HCT116 (cell line): Measurements from ENCODE around the gene COL23A1. TPM values are rescaled to one million over a fixed set of nuclear protein-coding genes. Genes with fewer than 3 reads are reported as not detected.

Experiments used
- ATAC-seq: fragments of 200-7000 bp; cut with Tn5 transposase; 2 replicates; pipeline ENCODE4 v1.9.1; 2020; ENCODE audit warnings: mild to moderate bottlenecking, moderate library complexity
- BruUV-seq: library from RNA; stranded (reverse); fragments of 400-500 nt; replicated peaks from 2 replicates; lab custom pipeline; 2021; lab: Mats Ljungman, UMichigan
- CTCF ChIA-PET: fragments of 300-600 bp; sonication (Branson Sonifier 250); formaldehyde crosslinking; loops from one replicate; lab custom pipeline; 2021; ENCODE audit warnings: antibody characterized with exemption; lab: Charles Lee
- POLR2A ChIA-PET: fragments of 300-600, 350-600 bp; sonication (Branson Sonifier 250); formaldehyde crosslinking; loops from one replicate; lab custom pipeline; 2021; ENCODE audit warnings: antibody characterized with exemption; lab: Charles Lee
- RAD21 ChIA-PET, 2 experiments: fragments of 300-600 bp; sonication (Branson Sonifier 250); formaldehyde crosslinking; loops; one replicate each; lab custom pipeline; 2023; ENCODE audit warnings: low total read pairs in 2 of 2; ENCODE audit not compliant: uncharacterized antibody in 2 of 2, unreplicated experiment in 2 of 2, low non-redundant PET in 1 of 2; lab: Charles Lee
- DNase-seq: peaks from one replicate; pipeline ENCODE4 v3.0.0-alpha.2; 2010; ENCODE audit warnings: low read depth, low spot score
- H2AFZ ChIP-seq: fragments of 200-600 bp; shearing (Covaris generic), sonication (generic); 2 replicates; pipeline ENCODE4 v1.6.1; 2017; ENCODE audit warnings: low read depth, mixed run types, mixed read lengths, antibody characterized with exemption, low read length; ENCODE audit not compliant: poor library complexity, severe bottlenecking
- H3K27ac ChIP-seq: 2 replicates; pipeline ENCODE4 v1.5.1; 2012; ENCODE audit warnings: low read depth, low read length
- H3K27me3 ChIP-seq: fragments of 200-600 bp; sonication (generic); 2 replicates; pipeline ENCODE4 v1.6.1; 2016; ENCODE audit warnings: mixed run types, low read length, mixed read lengths; ENCODE audit not compliant: insufficient read depth
- H3K36me3 ChIP-seq, 2 experiments: fragments of 200-500 bp in 1 of 2; fragments of 200-600 bp in 1 of 2; sonication (Bioruptor generic) in 1 of 2; sonication (generic) in 1 of 2; 2 replicates each; pipeline versions ENCODE4 v1.5.1 to v1.6.1; 2014 to 2016; ENCODE audit warnings: low read length in 2 of 2, inconsistent platforms in 1 of 2, mixed read lengths in 1 of 2, mixed run types in 1 of 2; ENCODE audit not compliant: insufficient read depth in 2 of 2, control insufficient read depth in 1 of 2
- H3K4me1 ChIP-seq, 2 experiments: fragments of 200-600 bp in 1 of 2; sonication (generic) in 1 of 2; 2 replicates each; pipeline versions ENCODE4 v1.5.1 to v1.6.1; 2012 to 2017; ENCODE audit warnings: low read length in 2 of 2, inconsistent platforms in 1 of 2, mild to moderate bottlenecking in 1 of 2, mixed read lengths in 1 of 2, mixed run types in 1 of 2, moderate library complexity in 1 of 2; ENCODE audit not compliant: insufficient read depth in 2 of 2, control insufficient read depth in 1 of 2
- H3K4me2 ChIP-seq: fragments of 200-600 bp; sonication (generic); 2 replicates; pipeline ENCODE4 v1.6.1; 2017; ENCODE audit warnings: mixed run types, low read length, mixed read lengths
- H3K4me3 ChIP-seq, 2 experiments: fragments of 200-600 bp in 1 of 2; sonication (generic) in 1 of 2; replicated peaks in 1 of 2; 2 replicates each; pipeline ENCODE4 v1.5.1; 2011 to 2016; ENCODE audit warnings: low read length in 2 of 2, control low read depth in 1 of 2, low read depth in 1 of 2, mild to moderate bottlenecking in 1 of 2, mixed read lengths in 1 of 2, mixed run types in 1 of 2
- H3K79me2 ChIP-seq: fragments of 200-600 bp; sonication (generic); 2 replicates; pipeline ENCODE4 v1.6.1; 2017; ENCODE audit warnings: mild to moderate bottlenecking, mixed run types, low read length, moderate library complexity, mixed read lengths; ENCODE audit not compliant: insufficient read depth
- H3K9ac ChIP-seq: fragments of 200-600 bp; sonication (generic); 2 replicates; pipeline ENCODE4 v1.6.1; 2016; ENCODE audit warnings: low read length, mixed read lengths
- H3K9me2 ChIP-seq: fragments of 200-600 bp; sonication (generic), shearing (Covaris generic); 2 replicates; pipeline ENCODE4 v1.6.1; 2017; ENCODE audit warnings: mixed run types, mild to moderate bottlenecking, moderate library complexity; ENCODE audit not compliant: insufficient read depth
- H3K9me3 ChIP-seq, 2 experiments: fragments of 200-500 bp in 1 of 2; fragments of 200-600 bp in 1 of 2; sonication (Bioruptor generic) in 1 of 2; sonication (generic) in 1 of 2; 2 replicates each; pipeline ENCODE4 v1.6.1; 2014 to 2017; ENCODE audit warnings: low read length in 2 of 2, mixed read lengths in 2 of 2, inconsistent platforms in 1 of 2, low read depth in 1 of 2, mild to moderate bottlenecking in 1 of 2, mixed run types in 1 of 2, moderate library complexity in 1 of 2; ENCODE audit not compliant: control insufficient read depth in 1 of 2, insufficient read depth in 1 of 2
- H4K20me1 ChIP-seq: fragments of 200-600 bp; sonication (generic), shearing (Covaris generic); 2 replicates; pipeline ENCODE4 v1.6.1; 2017; ENCODE audit warnings: mixed run types, mild to moderate bottlenecking, moderate library complexity; ENCODE audit not compliant: insufficient read depth
- CBX3 ChIP-seq: IDR thresholded peaks from 2 replicates; pipeline ENCODE4 v1.6.1; 2012; ENCODE audit warnings: low read depth
- ELF1 ChIP-seq: IDR thresholded peaks from 2 replicates; pipeline ENCODE4 v1.6.1; 2012; ENCODE audit warnings: low read depth, borderline replicate concordance
- EZH2phosphoT487 ChIP-seq: fragments of 200-600 bp; IDR thresholded peaks from 2 replicates; pipeline ENCODE4 v1.6.1; 2018; ENCODE audit warnings: antibody characterized with exemption, borderline replicate concordance
- FOSL1 ChIP-seq: IDR thresholded peaks from 2 replicates; pipeline ENCODE4 v1.6.1; 2012; ENCODE audit warnings: low read depth
- JUND ChIP-seq: IDR thresholded peaks from 2 replicates; pipeline ENCODE4 v1.6.1; 2012
- POLR2A ChIP-seq: IDR thresholded peaks from 2 replicates; pipeline ENCODE4 v1.7.0; 2011; ENCODE audit warnings: borderline replicate concordance; ENCODE audit not compliant: insufficient read depth, insufficient read length; ENCODE audit errors: extremely low read depth
- SIN3A ChIP-seq: IDR thresholded peaks from 2 replicates; pipeline ENCODE4 v1.6.1; 2012; ENCODE audit warnings: low read depth
- SRF ChIP-seq: IDR thresholded peaks from 2 replicates; pipeline ENCODE4 v1.6.1; 2012; ENCODE audit warnings: low read depth
- TCF7L2 ChIP-seq: IDR thresholded peaks from 2 replicates; pipeline ENCODE4 v1.7.0; 2011; ENCODE audit warnings: borderline replicate concordance, inconsistent platforms; ENCODE audit not compliant: insufficient read depth, insufficient read length; ENCODE audit errors: extremely low read depth
- YY1 ChIP-seq: IDR thresholded peaks from 2 replicates; pipeline ENCODE4 v1.6.1; 2011; ENCODE audit warnings: low read length, low read depth, moderate library complexity, mild to moderate bottlenecking; ENCODE audit not compliant: insufficient replicate concordance; ENCODE audit errors: extremely low read depth
- intact Hi-C: fragments of 100-400 bp; cut with micrococcal nuclease; formaldehyde crosslinking; loops from 2 replicates; pipeline ENCODE4 v1.10.0; 2022
- total RNA-seq: library from RNA; stranded (reverse); gene quantifications from one replicate; pipeline ENCODE4 v1.2.1, GENCODE V29; 2021; ENCODE audit not compliant: unreplicated experiment
- TF ChIP-seq, protein P1 (sequence below): IDR thresholded peaks from 2 replicates; pipeline ENCODE4 v1.6.1; 2012; ENCODE audit warnings: low read depth
- TF ChIP-seq, protein P2 (sequence below), 3 experiments: fragments of 200-600 bp in 1 of 3; sonication (generic) in 1 of 3; IDR thresholded peaks in 2 of 3; conservative IDR thresholded peaks in 1 of 3; 2 replicates each; pipeline ENCODE4 v1.5.1; 2012 to 2017; ENCODE audit warnings: low read depth in 2 of 3, low read length in 2 of 3, antibody characterized with exemption in 1 of 3, borderline replicate concordance in 1 of 3, control low read depth in 1 of 3, mild to moderate bottlenecking in 1 of 3, mixed read lengths in 1 of 3, mixed run types in 1 of 3, moderate library complexity in 1 of 3; ENCODE audit not compliant: insufficient read depth in 1 of 3
- TF ChIP-seq, protein P3 (sequence below): IDR thresholded peaks from 2 replicates; pipeline ENCODE4 v1.6.1; 2011; ENCODE audit warnings: mild to moderate bottlenecking, low read length, moderate library complexity; ENCODE audit not compliant: insufficient replicate concordance; ENCODE audit errors: extremely low read depth
- TF ChIP-seq, protein P4 (sequence below): IDR thresholded peaks from 2 replicates; pipeline ENCODE4 v1.6.1; 2012
- TF ChIP-seq, protein P5 (sequence below): IDR thresholded peaks from 2 replicates; pipeline ENCODE4 v1.6.1; 2012

The COL23A1 gene
- total RNA-seq, 1 experiment from 2014 or later = not detected

DNA sequence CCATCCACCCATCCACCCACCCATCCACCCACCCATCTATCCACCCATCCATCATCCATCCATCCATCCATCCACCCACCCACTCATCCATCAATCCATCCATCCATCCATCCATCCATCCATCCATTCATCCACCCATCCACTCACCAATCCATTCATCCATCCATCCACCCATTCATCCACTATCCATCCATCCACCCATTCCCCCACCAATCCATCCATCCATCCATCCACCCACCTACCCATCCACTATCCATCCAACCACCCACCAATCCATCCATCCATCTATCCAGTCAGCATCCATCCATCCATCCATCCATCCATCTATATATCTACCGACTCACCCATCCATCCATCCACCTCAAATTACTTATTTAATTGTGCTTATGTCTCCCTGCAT is 320.7 kb downstream of the COL23A1 start (continued):
- TF ChIP-seq, protein P1, sequence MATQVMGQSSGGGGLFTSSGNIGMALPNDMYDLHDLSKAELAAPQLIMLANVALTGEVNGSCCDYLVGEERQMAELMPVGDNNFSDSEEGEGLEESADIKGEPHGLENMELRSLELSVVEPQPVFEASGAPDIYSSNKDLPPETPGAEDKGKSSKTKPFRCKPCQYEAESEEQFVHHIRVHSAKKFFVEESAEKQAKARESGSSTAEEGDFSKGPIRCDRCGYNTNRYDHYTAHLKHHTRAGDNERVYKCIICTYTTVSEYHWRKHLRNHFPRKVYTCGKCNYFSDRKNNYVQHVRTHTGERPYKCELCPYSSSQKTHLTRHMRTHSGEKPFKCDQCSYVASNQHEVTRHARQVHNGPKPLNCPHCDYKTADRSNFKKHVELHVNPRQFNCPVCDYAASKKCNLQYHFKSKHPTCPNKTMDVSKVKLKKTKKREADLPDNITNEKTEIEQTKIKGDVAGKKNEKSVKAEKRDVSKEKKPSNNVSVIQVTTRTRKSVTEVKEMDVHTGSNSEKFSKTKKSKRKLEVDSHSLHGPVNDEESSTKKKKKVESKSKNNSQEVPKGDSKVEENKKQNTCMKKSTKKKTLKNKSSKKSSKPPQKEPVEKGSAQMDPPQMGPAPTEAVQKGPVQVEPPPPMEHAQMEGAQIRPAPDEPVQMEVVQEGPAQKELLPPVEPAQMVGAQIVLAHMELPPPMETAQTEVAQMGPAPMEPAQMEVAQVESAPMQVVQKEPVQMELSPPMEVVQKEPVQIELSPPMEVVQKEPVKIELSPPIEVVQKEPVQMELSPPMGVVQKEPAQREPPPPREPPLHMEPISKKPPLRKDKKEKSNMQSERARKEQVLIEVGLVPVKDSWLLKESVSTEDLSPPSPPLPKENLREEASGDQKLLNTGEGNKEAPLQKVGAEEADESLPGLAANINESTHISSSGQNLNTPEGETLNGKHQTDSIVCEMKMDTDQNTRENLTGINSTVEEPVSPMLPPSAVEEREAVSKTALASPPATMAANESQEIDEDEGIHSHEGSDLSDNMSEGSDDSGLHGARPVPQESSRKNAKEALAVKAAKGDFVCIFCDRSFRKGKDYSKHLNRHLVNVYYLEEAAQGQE = no peak
- TF ChIP-seq POLR2A = no peak
- no peak for TF ChIP-seq ELF1
- no peak for TF ChIP-seq EZH2phosphoT487
- TF ChIP-seq, protein P2, sequence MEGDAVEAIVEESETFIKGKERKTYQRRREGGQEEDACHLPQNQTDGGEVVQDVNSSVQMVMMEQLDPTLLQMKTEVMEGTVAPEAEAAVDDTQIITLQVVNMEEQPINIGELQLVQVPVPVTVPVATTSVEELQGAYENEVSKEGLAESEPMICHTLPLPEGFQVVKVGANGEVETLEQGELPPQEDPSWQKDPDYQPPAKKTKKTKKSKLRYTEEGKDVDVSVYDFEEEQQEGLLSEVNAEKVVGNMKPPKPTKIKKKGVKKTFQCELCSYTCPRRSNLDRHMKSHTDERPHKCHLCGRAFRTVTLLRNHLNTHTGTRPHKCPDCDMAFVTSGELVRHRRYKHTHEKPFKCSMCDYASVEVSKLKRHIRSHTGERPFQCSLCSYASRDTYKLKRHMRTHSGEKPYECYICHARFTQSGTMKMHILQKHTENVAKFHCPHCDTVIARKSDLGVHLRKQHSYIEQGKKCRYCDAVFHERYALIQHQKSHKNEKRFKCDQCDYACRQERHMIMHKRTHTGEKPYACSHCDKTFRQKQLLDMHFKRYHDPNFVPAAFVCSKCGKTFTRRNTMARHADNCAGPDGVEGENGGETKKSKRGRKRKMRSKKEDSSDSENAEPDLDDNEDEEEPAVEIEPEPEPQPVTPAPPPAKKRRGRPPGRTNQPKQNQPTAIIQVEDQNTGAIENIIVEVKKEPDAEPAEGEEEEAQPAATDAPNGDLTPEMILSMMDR (IDR thresholded peaks at IDR 0.05 in 2 of 3, conservative IDR thresholded peaks at IDR 0.05 in 1 of 3; ENCODE audit: borderline replicate concordance in 1 of 3, insufficient read depth in 1 of 3, low read depth in 2 of 3, low read length in 2 of 3) = no peak
- TF ChIP-seq JUND = no peak

DNA sequence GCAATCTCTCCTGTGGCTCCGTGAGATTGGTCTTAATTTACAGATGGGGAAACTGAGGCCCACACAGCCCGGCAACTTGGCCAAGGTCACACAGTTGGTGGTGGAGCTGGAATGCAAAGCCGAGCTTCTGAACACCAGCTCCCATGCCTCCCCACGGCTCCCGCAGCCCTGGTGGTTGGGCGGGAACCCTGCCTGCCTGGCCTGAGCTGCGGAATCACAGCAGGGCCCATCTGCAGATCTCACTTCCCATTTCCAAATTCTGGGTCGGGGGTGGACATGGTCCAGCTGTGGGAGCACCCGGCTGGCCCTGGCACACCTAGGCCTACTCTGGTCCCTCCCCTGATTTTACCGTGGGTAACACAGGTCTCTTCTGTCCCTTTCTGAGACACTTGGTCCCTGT is 322.3 kb downstream of the COL23A1 start:
- no peak overlapping the region for H3K9ac ChIP-seq
- RAD21 ChIA-PET = no interaction called here
- no peaks in the 10 kb centered on the region for H3K4me1 ChIP-seq
- no peak overlapping the region for H3K27ac ChIP-seq
- H3K36me3 ChIP-seq = no peaks in the 10 kb centered on the region
- H4K20me1 ChIP-seq = no peaks in the 10 kb centered on the region
- intact Hi-C loops = no loop called here
- H2AFZ ChIP-seq = no peak overlapping the region
- no peaks in the 10 kb centered on the region for H3K9me2 ChIP-seq
- BruUV-seq = no TSS peak
- H3K9me3 ChIP-seq = no peaks in the 10 kb centered on the region
- CTCF ChIA-PET = no interaction called here
- H3K79me2 ChIP-seq = no peaks in the 10 kb centered on the region
- DNase-seq = no peak
- H3K27me3 ChIP-seq = no peaks in the 10 kb centered on the region
- POLR2A ChIA-PET = no interaction called here
- H3K4me2 ChIP-seq = no peak overlapping the region
- ATAC-seq = no peak
- no peak overlapping the region for H3K4me3 ChIP-seq
- TF ChIP-seq FOSL1 = no peak
- TF ChIP-seq YY1 = no peak
- TF ChIP-seq SRF = no peak
- TF ChIP-seq CBX3 = no peak
- TF ChIP-seq, protein P3, sequence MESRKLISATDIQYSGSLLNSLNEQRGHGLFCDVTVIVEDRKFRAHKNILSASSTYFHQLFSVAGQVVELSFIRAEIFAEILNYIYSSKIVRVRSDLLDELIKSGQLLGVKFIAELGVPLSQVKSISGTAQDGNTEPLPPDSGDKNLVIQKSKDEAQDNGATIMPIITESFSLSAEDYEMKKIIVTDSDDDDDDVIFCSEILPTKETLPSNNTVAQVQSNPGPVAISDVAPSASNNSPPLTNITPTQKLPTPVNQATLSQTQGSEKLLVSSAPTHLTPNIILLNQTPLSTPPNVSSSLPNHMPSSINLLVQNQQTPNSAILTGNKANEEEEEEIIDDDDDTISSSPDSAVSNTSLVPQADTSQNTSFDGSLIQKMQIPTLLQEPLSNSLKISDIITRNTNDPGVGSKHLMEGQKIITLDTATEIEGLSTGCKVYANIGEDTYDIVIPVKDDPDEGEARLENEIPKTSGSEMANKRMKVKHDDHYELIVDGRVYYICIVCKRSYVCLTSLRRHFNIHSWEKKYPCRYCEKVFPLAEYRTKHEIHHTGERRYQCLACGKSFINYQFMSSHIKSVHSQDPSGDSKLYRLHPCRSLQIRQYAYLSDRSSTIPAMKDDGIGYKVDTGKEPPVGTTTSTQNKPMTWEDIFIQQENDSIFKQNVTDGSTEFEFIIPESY = no peak
- TF ChIP-seq JUND = no peak
- TF ChIP-seq SIN3A = no peak
- no peak for TF ChIP-seq TCF7L2
- TF ChIP-seq, protein P2 (IDR thresholded peaks at IDR 0.05 in 2 of 3, conservative IDR thresholded peaks at IDR 0.05 in 1 of 3; ENCODE audit: borderline replicate concordance in 1 of 3, insufficient read depth in 1 of 3, low read depth in 2 of 3, low read length in 2 of 3) = no peak
- TF ChIP-seq, protein P4, sequence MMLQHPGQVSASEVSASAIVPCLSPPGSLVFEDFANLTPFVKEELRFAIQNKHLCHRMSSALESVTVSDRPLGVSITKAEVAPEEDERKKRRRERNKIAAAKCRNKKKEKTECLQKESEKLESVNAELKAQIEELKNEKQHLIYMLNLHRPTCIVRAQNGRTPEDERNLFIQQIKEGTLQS = no peak
- TF ChIP-seq, protein P5, sequence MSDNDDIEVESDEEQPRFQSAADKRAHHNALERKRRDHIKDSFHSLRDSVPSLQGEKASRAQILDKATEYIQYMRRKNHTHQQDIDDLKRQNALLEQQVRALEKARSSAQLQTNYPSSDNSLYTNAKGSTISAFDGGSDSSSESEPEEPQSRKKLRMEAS = no peak
